ENCODE measurements around the gene PCDHGA2. TPM values are rescaled to one million over a fixed set of nuclear protein-coding genes. Genes with fewer than 3 reads are reported as not detected.
A peak's percentile ranks its signal among the peaks of the same experiment; 100 is the strongest.

Gene PCDHGA2
- total RNA-seq, 4 donors from 2014 or later = 1.4 to 5.3 (median 1.9) TPM

DNA sequence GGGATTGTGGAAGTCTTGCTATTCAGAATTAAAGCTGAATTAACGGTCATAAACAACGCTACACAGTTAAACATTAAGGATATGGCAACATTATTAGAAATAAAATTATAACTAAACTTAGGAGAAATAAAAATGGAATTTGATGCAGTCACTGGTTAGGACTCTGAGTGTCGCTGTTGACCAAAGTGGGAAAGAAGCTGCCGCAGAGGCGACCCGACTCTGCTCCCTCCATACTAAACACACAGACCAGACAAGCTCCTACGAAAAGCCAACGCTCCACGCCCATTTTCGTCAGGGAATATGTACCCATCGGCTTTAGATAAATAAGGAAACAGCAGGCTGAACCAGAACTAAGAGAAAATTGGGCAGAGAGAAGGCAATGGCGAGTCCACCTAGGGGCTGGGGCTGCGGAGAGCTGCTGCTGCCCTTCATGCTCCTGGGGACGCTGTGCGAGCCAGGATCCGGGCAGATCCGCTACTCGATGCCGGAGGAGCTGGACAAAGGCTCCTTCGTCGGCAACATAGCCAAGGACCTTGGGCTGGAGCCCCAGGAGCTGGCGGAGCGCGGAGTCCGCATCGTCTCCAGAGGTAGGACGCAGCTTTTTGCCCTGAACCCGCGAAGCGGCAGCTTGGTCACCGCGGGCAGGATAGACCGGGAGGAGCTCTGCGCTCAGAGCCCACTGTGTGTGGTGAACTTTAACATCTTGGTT is 25.5 kb downstream of the PCDHGA2 start, which contains the start of gene PCDHGA5:
Gene PCDHGA5 (plus strand): TSS at position 211 of the 709 bp plus-strand sequence. CDS start 169 bp downstream, at position 380.
- intact Hi-C loops (cut with DNase I; ENCODE audit: low total_unique reads) = no loop called here
- DNase-seq (ENCODE audit: low spot score in 2 of 2) = peak in 1 of 2 donors; percentile 74
- 14 to 17% methylated on average over 28 to 34 of the region's 34 CpGs for WGBS, 2 donors
- H3K4me3 ChIP-seq (ENCODE audit: low read depth, poor library complexity, severe bottlenecking) = no peak within 1 kb of the TSS
- TF ChIP-seq POLR2A (IDR thresholded peaks at IDR 0.05) = no peak
- TF ChIP-seq, protein P1, sequence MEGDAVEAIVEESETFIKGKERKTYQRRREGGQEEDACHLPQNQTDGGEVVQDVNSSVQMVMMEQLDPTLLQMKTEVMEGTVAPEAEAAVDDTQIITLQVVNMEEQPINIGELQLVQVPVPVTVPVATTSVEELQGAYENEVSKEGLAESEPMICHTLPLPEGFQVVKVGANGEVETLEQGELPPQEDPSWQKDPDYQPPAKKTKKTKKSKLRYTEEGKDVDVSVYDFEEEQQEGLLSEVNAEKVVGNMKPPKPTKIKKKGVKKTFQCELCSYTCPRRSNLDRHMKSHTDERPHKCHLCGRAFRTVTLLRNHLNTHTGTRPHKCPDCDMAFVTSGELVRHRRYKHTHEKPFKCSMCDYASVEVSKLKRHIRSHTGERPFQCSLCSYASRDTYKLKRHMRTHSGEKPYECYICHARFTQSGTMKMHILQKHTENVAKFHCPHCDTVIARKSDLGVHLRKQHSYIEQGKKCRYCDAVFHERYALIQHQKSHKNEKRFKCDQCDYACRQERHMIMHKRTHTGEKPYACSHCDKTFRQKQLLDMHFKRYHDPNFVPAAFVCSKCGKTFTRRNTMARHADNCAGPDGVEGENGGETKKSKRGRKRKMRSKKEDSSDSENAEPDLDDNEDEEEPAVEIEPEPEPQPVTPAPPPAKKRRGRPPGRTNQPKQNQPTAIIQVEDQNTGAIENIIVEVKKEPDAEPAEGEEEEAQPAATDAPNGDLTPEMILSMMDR (IDR thresholded peaks at IDR 0.05) = no peak

GRCh38 chr5:141366016-141366896 is 27.7 kb downstream of the PCDHGA2 start:
- TF ChIP-seq POLR2A (IDR thresholded peaks at IDR 0.05) = no peak
- TF ChIP-seq, protein P1 (IDR thresholded peaks at IDR 0.05) = no peak
- intact Hi-C loops (cut with DNase I; ENCODE audit: low total_unique reads) = no loop called here
- 24 to 44% methylated on average over 31 to 44 of the region's 46 CpGs for WGBS, 2 donors
- no peak for DNase-seq (ENCODE audit: low spot score in 2 of 2)
- no peak overlapping the region for H3K4me3 ChIP-seq (ENCODE audit: low read depth, poor library complexity, severe bottlenecking)

DNA sequence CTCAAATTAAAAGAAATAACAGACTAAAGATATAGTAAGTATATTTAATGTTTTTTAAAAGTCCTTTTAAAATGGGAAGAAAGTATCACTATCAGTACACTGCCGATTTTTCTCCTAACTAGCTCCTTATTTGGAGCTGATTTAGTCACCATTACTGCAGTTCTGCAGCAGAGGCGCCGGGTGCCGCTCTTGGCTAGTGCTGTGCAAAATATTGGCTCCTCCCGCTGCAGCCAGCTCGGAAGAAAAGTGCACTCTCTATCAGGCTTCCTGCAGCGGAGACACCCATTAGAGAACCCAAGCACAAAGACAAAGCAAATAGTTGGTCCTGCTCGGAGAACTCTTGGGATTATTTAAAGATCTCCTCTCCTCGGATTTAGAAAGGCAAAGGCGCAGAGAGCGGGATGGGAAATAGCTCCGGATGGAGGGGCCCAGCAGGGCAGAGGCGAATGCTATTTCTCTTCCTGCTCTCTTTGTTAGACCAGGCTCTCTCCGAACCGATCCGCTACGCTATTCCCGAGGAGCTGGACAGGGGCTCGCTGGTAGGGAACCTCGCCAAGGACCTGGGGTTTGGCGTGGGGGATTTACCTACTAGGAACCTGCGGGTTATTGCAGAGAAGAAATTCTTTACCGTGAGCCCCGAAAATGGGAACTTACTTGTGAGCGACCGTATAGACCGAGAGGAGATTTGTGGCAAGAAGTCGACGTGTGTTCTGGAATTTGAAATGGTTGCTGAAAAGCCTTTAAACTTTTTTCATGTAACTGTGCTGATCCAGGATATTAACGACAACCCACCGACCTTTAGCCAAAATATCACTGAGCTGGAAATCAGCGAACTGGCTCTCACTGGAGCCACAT is 31.7 kb downstream of the PCDHGA2 start, which contains the start of gene PCDHGB3:
Gene PCDHGB3 (plus strand): TSS at position 249 of the 855 bp plus-strand sequence. CDS start 153 bp downstream, at position 402.
- WGBS, 2 donors = 18 to 23% methylated on average over 32 of the region's 32 CpGs
- H3K4me3 ChIP-seq (ENCODE audit: low read depth, poor library complexity, severe bottlenecking) = no peak within 1 kb of the TSS
- DNase-seq (ENCODE audit: low spot score in 2 of 2) = no peak
- TF ChIP-seq, protein P1 (IDR thresholded peaks at IDR 0.05) = no peak
- no peak for TF ChIP-seq POLR2A (IDR thresholded peaks at IDR 0.05)
- intact Hi-C loops (cut with DNase I; ENCODE audit: low total_unique reads) = no loop called here

GRCh38 chr5:141371572-141372475 is 33.3 kb downstream of the PCDHGA2 start:
- intact Hi-C loops (cut with DNase I; ENCODE audit: low total_unique reads) = no loop called here
- TF ChIP-seq, protein P1 (IDR thresholded peaks at IDR 0.05) = no peak
- TF ChIP-seq POLR2A (IDR thresholded peaks at IDR 0.05) = no peak
- DNase-seq (ENCODE audit: low spot score in 2 of 2) = no peak
- WGBS, 2 donors = 40 to 41% methylated on average over 35 to 55 of the region's 69 CpGs
- no peak overlapping the region for H3K4me3 ChIP-seq (ENCODE audit: low read depth, poor library complexity, severe bottlenecking)

Measured in lower leg skin (tissue), 4 donors.